ENCODE results near the gene C3orf22. TPM values are rescaled to one million over a fixed set of nuclear protein-coding genes. Genes with fewer than 3 reads are reported as not detected.
A peak's percentile ranks its signal among the peaks of the same experiment; 100 is the strongest.

The C3orf22 gene
- total RNA-seq, 2 donors from 2014 or later, result not detected

GRCh38 chr3:126550488-126551051 lies 8.2 kb downstream of the C3orf22 start:
- H3K4me1 Mint-ChIP-seq, result peaks cover 33% of the 10 kb centered on the region
- H3K9me3 Mint-ChIP-seq, result no peaks in the 10 kb centered on the region
- no peak for TF ChIP-seq CTCF (conservative IDR thresholded peaks at IDR 0.05)
- no peaks in the 10 kb centered on the region for H3K27me3 Mint-ChIP-seq (ENCODE audit: insufficient read depth)
- Histone ChIP-seq H3K9me3 (ENCODE audit: control insufficient read depth, low read length) (no peaks in the 10 kb centered on the region), H3K27me3 (ENCODE audit: control insufficient read depth, insufficient read depth, low read length, poor library complexity, severe bottlenecking) (no peaks in the 10 kb centered on the region), H3K9ac (ENCODE audit: extremely low read depth, low read length, poor library complexity, severe bottlenecking) (no peak overlapping the region), H3K4me3 (ENCODE audit: low read length) (no peak overlapping the region), H3K27ac (ENCODE audit: low read depth, low read length) (no peak overlapping the region), H3K36me3 (ENCODE audit: control insufficient read depth, insufficient read depth, low read length) (no peaks in the 10 kb centered on the region), H3K4me1 (ENCODE audit: control insufficient read depth, insufficient read depth, low read length) (peaks cover 12% of the 10 kb centered on the region)
- DNase-seq, result peak; percentile 37
- 92 to 94% methylated on average over 3 to 11 of the region's 11 CpGs for WGBS, 2 experiments (ENCODE audit: insufficient coverage in 1 of 2, insufficient read length in 1 of 2)
- no peak overlapping the region for H3K27ac Mint-ChIP-seq
- no peaks in the 10 kb centered on the region for H3K36me3 Mint-ChIP-seq (ENCODE audit: low read depth)
- H3K4me3 Mint-ChIP-seq, result no peak overlapping the region

GRCh38 chr3:126549861-126550487 lies 8.8 kb downstream of the C3orf22 start:
- Histone ChIP-seq H3K36me3 (ENCODE audit: control insufficient read depth, insufficient read depth, low read length) (no peaks in the 10 kb centered on the region), H3K9me3 (ENCODE audit: control insufficient read depth, low read length) (no peaks in the 10 kb centered on the region), H3K4me3 (ENCODE audit: low read length) (no peak overlapping the region), H3K4me1 (ENCODE audit: control insufficient read depth, insufficient read depth, low read length) (peaks cover 12% of the 10 kb centered on the region), H3K27ac (ENCODE audit: low read depth, low read length) (no peak overlapping the region), H3K27me3 (ENCODE audit: control insufficient read depth, insufficient read depth, low read length, poor library complexity, severe bottlenecking) (no peaks in the 10 kb centered on the region), H3K9ac (ENCODE audit: extremely low read depth, low read length, poor library complexity, severe bottlenecking) (no peak overlapping the region)
- H3K27me3 Mint-ChIP-seq (ENCODE audit: insufficient read depth), result no peaks in the 10 kb centered on the region
- 90 to 91% methylated on average over 4 to 12 of the region's 12 CpGs for WGBS, 2 experiments (ENCODE audit: insufficient coverage in 1 of 2, insufficient read length in 1 of 2)
- no peak overlapping the region for H3K4me3 Mint-ChIP-seq
- H3K9me3 Mint-ChIP-seq, result no peaks in the 10 kb centered on the region
- peak; percentile 51 for DNase-seq
- no peaks in the 10 kb centered on the region for H3K36me3 Mint-ChIP-seq (ENCODE audit: low read depth)
- no peak for TF ChIP-seq CTCF (conservative IDR thresholded peaks at IDR 0.05)
- H3K27ac Mint-ChIP-seq, result no peak overlapping the region
- H3K4me1 Mint-ChIP-seq, result peaks cover 33% of the 10 kb centered on the region

GRCh38 chr3:126548556-126549466 lies 9.9 kb downstream of the C3orf22 start:
- H3K9me3 ChIP-seq (ENCODE audit: control insufficient read depth, low read length), result no peaks in the 10 kb centered on the region
- 42 to 48% methylated on average over 5 to 9 of the region's 9 CpGs for WGBS, 2 experiments (ENCODE audit: insufficient coverage in 1 of 2, insufficient read length in 1 of 2)
- Mint-ChIP-seq H3K4me1 (peaks cover 33% of the 10 kb centered on the region), H3K27me3 (ENCODE audit: insufficient read depth) (no peaks in the 10 kb centered on the region), H3K27ac (no peak overlapping the region), H3K4me3 (no peak overlapping the region), H3K9me3 (no peaks in the 10 kb centered on the region), H3K36me3 (ENCODE audit: low read depth) (no peaks in the 10 kb centered on the region)
- no peaks in the 10 kb centered on the region for H3K27me3 ChIP-seq (ENCODE audit: control insufficient read depth, insufficient read depth, low read length, poor library complexity, severe bottlenecking)
- H3K36me3 ChIP-seq (ENCODE audit: control insufficient read depth, insufficient read depth, low read length), result no peaks in the 10 kb centered on the region
- no peak overlapping the region for H3K4me3 ChIP-seq (ENCODE audit: low read length)
- no peak overlapping the region for H3K9ac ChIP-seq (ENCODE audit: extremely low read depth, low read length, poor library complexity, severe bottlenecking)
- TF ChIP-seq CTCF (conservative IDR thresholded peaks at IDR 0.05), result no peak
- no peak overlapping the region for H3K27ac ChIP-seq (ENCODE audit: low read depth, low read length)
- H3K4me1 ChIP-seq (ENCODE audit: control insufficient read depth, insufficient read depth, low read length), result peaks cover 12% of the 10 kb centered on the region
- DNase-seq, result peak; percentile 75

All from endodermal cell (in vitro differentiated cells).